Measurements from ENCODE around the gene DLGAP1.

Gene DLGAP1

GRCh38 chr18:3494245-3494526 lies 960.9 kb downstream of the DLGAP1 start:
- TF ChIP-seq CTCF (IDR thresholded peaks at IDR 0.05; ENCODE audit: insufficient read depth, low read length, poor library complexity, severe bottlenecking): no peak
- no peaks in the 10 kb centered on the region for H3K36me3 ChIP-seq (ENCODE audit: control insufficient read depth, insufficient read depth, low read length)
- H3K27me3 ChIP-seq (replicated peaks; ENCODE audit: control insufficient read depth, insufficient read depth, low read length): no peaks in the 10 kb centered on the region; the same call in 1 of the 2 replicates
- no peak for DNase-seq (ENCODE audit: extremely low read depth, insufficient read length)
- no peak overlapping the region for H3K4me3 ChIP-seq (replicated peaks; ENCODE audit: low read depth, low read length)

GRCh38 chr18:3493501-3494244 lies 961.4 kb downstream of the DLGAP1 start:
- no peak for DNase-seq (ENCODE audit: extremely low read depth, insufficient read length)
- Histone ChIP-seq H3K27me3 (replicated peaks; ENCODE audit: control insufficient read depth, insufficient read depth, low read length) (no peaks in the 10 kb centered on the region; the same call in 1 of the 2 replicates), H3K4me3 (replicated peaks; ENCODE audit: low read depth, low read length) (no peak overlapping the region), H3K36me3 (ENCODE audit: control insufficient read depth, insufficient read depth, low read length) (no peaks in the 10 kb centered on the region)
- no peak for TF ChIP-seq CTCF (IDR thresholded peaks at IDR 0.05; ENCODE audit: insufficient read depth, low read length, poor library complexity, severe bottlenecking)

- H3K36me3 ChIP-seq (ENCODE audit: control insufficient read depth, insufficient read depth, low read length): no peaks in the 10 kb centered on the region
- no peak for TF ChIP-seq CTCF (IDR thresholded peaks at IDR 0.05; ENCODE audit: insufficient read depth, low read length, poor library complexity, severe bottlenecking)
- H3K4me3 ChIP-seq (replicated peaks; ENCODE audit: low read depth, low read length): no peak overlapping the region
- DNase-seq (ENCODE audit: extremely low read depth, insufficient read length): no peak
- H3K27me3 ChIP-seq (replicated peaks; ENCODE audit: control insufficient read depth, insufficient read depth, low read length): no peaks in the 10 kb centered on the region; the same call in 1 of the 2 replicates
Observed at GRCh38 chr18:3492721-3493120, 962.4 kb downstream of the DLGAP1 start.

GRCh38 chr18:3491981-3492555 lies 963.0 kb downstream of the DLGAP1 start:
- DNase-seq (ENCODE audit: extremely low read depth, insufficient read length): no peak
- TF ChIP-seq CTCF (IDR thresholded peaks at IDR 0.05; ENCODE audit: insufficient read depth, low read length, poor library complexity, severe bottlenecking): no peak
- no peaks in the 10 kb centered on the region; the same call in 1 of the 2 replicates for H3K27me3 ChIP-seq (replicated peaks; ENCODE audit: control insufficient read depth, insufficient read depth, low read length)
- no peaks in the 10 kb centered on the region for H3K36me3 ChIP-seq (ENCODE audit: control insufficient read depth, insufficient read depth, low read length)
- H3K4me3 ChIP-seq (replicated peaks; ENCODE audit: low read depth, low read length): no peak overlapping the region

- no peaks in the 10 kb centered on the region for H3K27me3 ChIP-seq (replicated peaks; ENCODE audit: control insufficient read depth, insufficient read depth, low read length)
Observed at GRCh38 chr18:3489462-3489861, 965.6 kb downstream of the DLGAP1 start.

More at GRCh38 chr18:3489462-3489861, 965.6 kb downstream of the DLGAP1 start:
- Histone ChIP-seq H3K4me3 (replicated peaks; ENCODE audit: low read depth, low read length) (no peak overlapping the region), H3K36me3 (ENCODE audit: control insufficient read depth, insufficient read depth, low read length) (no peaks in the 10 kb centered on the region)
- DNase-seq (ENCODE audit: extremely low read depth, insufficient read length): no peak
- no peak for TF ChIP-seq CTCF (IDR thresholded peaks at IDR 0.05; ENCODE audit: insufficient read depth, low read length, poor library complexity, severe bottlenecking)

All from GM06990 (cell line).